A549 (cell line): Measurements from ENCODE around the gene ATP11A.

Experiments used
- CTCF ChIP-seq: fragments of >200 bp; sonication (Bioruptor Twin); formaldehyde crosslinking; IDR thresholded peaks from 3 replicates; pipeline ENCODE4 v1.5.1; 2016
- EP300 ChIP-seq, 2 experiments: fragments of >200 bp; sonication (Bioruptor Twin); formaldehyde crosslinking; IDR thresholded peaks; 2 replicates in 1 of 2; 3 replicates in 1 of 2; pipeline ENCODE4 v1.6.1; 2016 to 2017
- JUN ChIP-seq, 2 experiments: fragments of >200 bp; sonication (Bioruptor Twin); formaldehyde crosslinking; IDR thresholded peaks; 2 replicates in 1 of 2; 3 replicates in 1 of 2; pipeline ENCODE4 v1.6.1; 2016 to 2017
- JUNB ChIP-seq: fragments of >200 bp; sonication (Bioruptor Twin); formaldehyde crosslinking; IDR thresholded peaks from 2 replicates; pipeline ENCODE4 v1.6.1; 2016
- KDM1A ChIP-seq: fragments of 200-600 bp; sonication (generic); IDR thresholded peaks from 2 replicates; pipeline ENCODE4 v1.6.1; 2016; ENCODE audit warnings: low read depth, mild to moderate bottlenecking
- POLR2A ChIP-seq: IDR thresholded peaks from 2 replicates; pipeline ENCODE4 v1.6.1; 2012; ENCODE audit warnings: mild to moderate bottlenecking, low read length
- SMC3 ChIP-seq: fragments of >200 bp; sonication (Bioruptor Twin); formaldehyde crosslinking; IDR thresholded peaks from 3 replicates; pipeline ENCODE4 v1.6.1; 2018; ENCODE audit warnings: inconsistent platforms
- ZSCAN20 ChIP-seq: fragments of 250-450 bp; sonication (Bioruptor Pico); IDR thresholded peaks from 2 replicates; pipeline ENCODE4 v1.8.0; 2022; ENCODE audit warnings: mild to moderate bottlenecking, moderate library complexity

DNA sequence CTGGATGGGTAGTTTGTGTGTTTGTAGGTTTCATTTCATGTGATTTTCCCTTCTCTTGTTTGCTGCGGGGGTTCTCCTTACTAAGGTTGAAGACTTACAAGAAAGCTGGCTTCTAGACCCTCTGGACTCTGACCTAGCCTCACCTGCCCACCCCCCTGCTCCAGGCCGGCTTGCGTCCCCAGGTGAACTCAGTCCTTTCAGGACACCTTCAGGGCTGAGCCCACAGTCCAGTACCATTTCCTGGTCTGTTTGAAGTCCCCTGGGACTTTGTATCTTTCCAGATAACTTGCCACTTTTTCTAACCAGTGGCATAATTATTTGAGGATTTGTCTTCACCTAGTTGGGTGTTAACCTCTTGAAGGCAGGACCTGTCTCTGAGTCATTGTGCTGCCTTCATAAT, 227.9 kb downstream of the ATP11A start:
- TF ChIP-seq POLR2A (no peak), JUN (IDR thresholded peaks at IDR 0.05) (no peak), CTCF (no peak), JUNB (no peak), EP300 (IDR thresholded peaks at IDR 0.05) (no peak), KDM1A (no peak), ZSCAN20 (CRISPR knock-in tag) (no peak), SMC3 (no peak)
